Cardiac atrium fibroblast (primary cell): Measurements from ENCODE around the gene PNLDC1. TPM values are rescaled to one million over a fixed set of nuclear protein-coding genes. Genes with fewer than 3 reads are reported as not detected.

Source experiments
- total RNA-seq: library from RNA; depleted of rRNA; stranded (reverse); fragments of >200 nt; gene quantifications from 2 replicates; pipeline ENCODE4 v1.2.3, GENCODE V29; 2015

Gene PNLDC1
- total RNA-seq: not detected in 2 replicates

GRCh38 chr6:159800141-159800865, at the start of gene PNLDC1:
PNLDC1 (plus strand) TSS chr6:159800276; CDS start chr6:159800308, 32 bp downstream.

GRCh38 chr6:159761873-159762680, 38.0 kb upstream of the PNLDC1 start, which contains the start of gene ACAT2:
ACAT2 (plus strand) TSS chr6:159762045; CDS start chr6:159762088, 43 bp downstream.

GRCh38 chr6:159789377-159790148, 10.5 kb upstream of the PNLDC1 start, which contains the start of gene TCP1:
TCP1 (minus strand) TSS chr6:159789602; CDS start chr6:159789468, 134 bp downstream.

GRCh38 chr6:159790149-159790955, 9.7 kb upstream of the PNLDC1 start, which contains the start of gene MRPL18:
MRPL18 (plus strand) TSS chr6:159790467; CDS start chr6:159790588, 121 bp downstream.

Other genes with a start within 250 kb of the PNLDC1 start
- 78.0 and 863 TPM in 2 replicates for gene SOD2, start 107.0 kb upstream of the PNLDC1 start, total RNA-seq
- gene WTAP, start 72.8 kb upstream of the PNLDC1 start, total RNA-seq: 55.6 and 70.8 TPM in 2 replicates
- gene ACAT2, start 38.2 kb upstream of the PNLDC1 start, total RNA-seq: 26.2 and 31.6 TPM in 2 replicates
- 152 and 185 TPM in 2 replicates for gene TCP1, start 10.7 kb upstream of the PNLDC1 start, total RNA-seq
- 90.1 and 96.4 TPM in 2 replicates for gene MRPL18, start 9.8 kb upstream of the PNLDC1 start, total RNA-seq
- gene MAS1, start 90.7 kb downstream of the PNLDC1 start, total RNA-seq: not detected in 2 replicates
- 68.1 and 137 TPM in 2 replicates for gene IGF2R, start 168.8 kb downstream of the PNLDC1 start, total RNA-seq